NCI-H82 treated with DMSO at 0.1 percent for 48 hours (cell line): ENCODE results near the gene KLHL29.

Experiments used
- DNase-seq: peaks from one replicate; lab custom pipeline; 2025; ENCODE audit not compliant: unreplicated experiment; lab: John Stamatoyannopoulos, UW

The KLHL29 gene

DNA sequence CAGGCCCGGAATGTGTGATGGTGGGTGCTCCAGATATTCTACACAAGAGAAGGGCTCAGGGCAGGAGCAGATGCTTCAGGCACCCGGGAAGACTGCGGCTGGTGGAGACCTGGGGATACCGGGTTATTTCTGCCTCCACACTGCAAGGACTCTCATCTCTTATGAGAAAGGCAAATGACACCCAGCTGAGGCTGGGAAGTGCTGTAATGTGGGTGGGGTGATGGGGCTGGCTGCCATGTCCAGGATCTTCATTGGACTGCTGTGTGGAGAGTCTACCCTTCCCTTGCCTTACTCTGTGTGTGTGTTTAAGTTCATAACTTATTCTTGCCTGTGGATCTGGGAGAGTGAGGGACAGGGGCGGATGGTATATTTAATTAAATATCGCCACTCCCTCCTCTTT lies 124.1 kb downstream of the KLHL29 start:
- DNase-seq = no peak

DNA sequence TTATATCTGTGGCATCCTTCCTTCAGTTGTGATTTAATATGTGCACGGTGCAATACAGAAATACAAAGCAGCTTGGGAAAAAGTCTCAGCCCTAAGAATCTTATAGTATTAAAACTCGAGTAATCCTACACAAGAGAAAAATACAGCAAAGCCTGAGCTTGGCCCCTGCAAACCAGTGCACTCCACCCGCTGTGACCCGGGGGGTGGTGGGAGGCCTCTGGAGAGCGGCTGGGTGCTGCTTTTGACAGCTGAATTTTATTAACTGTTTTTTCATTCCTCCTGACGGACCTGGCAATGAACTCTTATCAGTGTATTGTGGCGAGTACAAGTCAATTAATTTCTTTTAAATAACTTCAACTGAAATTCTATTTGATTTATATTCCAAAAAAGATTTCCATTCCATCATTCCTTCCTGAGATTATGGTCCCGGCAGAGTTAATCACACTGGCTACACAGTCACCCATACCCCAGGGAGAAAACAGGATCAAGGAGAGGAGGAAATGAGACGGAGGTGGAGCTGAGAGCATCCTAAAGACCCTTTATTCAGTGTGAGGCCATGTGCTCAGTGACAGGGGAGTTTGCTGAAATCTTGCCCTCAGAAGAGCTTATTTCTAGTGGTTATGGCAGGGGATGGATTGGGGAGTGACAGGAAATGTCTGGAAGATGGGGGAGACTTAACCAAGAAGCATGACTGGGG lies 124.8 kb downstream of the KLHL29 start:
- DNase-seq = peak; percentile 81

DNA sequence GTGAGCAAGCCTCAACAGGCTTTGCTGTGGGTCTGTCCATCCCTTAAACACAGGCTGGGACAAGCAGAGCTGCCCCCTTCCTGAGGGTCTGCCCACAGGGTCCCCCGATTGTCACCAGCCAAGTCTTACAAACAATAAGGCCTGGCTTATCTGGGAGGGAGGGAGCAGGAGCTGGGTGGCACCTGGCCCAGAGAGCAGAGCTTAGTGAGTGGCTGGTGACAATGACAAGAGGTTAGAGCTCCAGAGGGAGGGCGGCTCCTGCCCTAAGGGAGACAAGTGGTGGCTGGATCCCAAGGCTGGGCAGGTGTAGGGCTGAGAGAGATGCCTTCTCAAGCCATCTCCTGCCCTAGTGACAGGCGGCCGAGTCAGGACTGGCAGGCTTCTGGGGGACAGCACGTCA lies 125.5 kb downstream of the KLHL29 start:
- DNase-seq = no peak

DNA sequence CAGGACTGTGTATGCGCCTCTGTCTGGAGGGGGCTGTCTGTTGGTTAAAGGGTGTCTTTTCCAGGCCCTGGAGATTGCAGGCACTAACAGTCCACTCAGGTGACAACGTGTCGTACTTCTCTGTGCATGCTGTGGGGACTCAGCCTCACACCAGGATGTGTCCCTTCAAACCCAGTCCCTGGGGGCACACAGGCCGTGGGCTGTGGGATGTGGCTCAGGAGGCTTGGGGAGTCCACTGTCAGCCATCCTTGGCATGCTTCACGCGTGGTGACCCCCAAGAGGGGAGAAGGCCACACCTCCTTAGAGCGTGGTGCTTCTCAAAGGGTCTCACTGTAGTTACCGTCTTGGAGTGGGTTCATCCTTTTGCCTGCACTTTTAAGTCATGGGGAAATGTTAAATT lies 127.8 kb downstream of the KLHL29 start:
- DNase-seq = no peak

DNA sequence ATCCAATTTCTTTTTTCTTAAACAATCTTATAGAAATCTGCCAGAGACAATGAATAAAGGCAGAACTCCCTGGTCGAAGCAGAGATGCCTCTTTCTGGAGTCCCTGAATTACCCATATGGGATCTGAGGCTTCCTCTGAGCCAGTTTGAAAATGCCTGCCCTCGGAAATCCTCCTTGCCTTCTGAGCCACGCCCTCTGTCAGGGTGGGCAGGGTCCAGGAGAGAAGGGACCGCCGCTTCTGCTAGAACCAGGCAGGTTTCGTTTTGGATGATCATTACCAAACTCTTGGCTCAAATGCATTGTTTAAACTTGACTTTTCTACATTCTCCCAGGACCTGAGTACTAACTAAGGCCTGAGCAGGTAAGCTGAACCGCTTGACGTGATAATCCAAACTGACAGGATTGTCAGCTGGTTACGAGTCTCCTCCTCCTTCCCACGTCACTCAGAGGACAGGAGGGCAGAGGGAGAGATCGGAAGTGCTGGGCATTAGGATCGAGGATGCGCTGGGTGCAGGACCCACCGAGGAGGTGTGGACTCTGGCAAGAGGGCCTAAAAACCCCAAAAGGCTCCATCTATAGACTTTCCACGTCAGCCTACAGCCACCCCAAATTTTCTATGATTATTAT lies 128.4 kb downstream of the KLHL29 start:
- DNase-seq = peak; percentile 38

DNA sequence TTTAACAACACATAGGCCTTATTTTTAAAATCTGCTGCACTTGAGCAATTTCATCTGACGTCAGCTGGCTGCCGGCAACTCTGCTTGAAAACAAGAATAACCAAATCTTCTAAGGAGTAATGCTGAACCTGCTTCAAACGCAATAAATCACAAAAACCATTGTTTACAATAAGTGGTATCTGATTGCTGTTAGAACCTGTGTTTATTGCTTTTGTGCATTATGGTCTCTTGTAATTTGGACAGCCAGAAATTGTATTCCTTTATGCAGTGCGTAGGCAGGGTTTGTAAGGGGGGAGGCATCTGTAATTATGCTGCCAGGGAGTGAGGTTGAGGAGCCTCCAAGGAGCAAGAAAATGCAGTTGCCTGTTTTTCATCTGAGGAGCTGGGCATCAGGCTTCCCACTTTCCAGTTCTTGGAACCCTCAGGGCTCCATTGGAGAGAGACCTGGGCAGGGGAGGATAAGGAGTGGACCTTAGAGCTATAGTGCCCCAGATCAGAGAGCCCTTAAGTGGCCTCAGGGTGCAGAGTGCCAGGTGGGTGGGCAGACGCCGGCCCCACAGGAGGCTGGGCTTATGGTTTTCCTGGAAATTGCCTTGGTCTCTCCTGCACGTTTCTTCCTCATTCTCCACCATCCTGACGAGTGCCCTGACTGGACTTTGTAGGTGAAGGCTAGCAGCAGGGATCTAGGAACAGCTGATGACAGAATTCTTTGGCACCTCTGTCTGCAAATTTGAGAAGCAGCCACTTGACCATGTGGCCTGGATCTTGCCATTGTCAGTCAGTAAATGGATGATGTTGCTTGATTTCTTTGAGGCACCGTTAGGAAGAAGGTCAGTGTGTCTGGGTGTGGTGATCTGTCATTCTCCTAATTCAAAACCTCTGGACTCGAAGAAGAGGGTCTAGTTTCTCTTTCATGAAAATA lies 129.2 kb downstream of the KLHL29 start:
- no peak for DNase-seq

DNA sequence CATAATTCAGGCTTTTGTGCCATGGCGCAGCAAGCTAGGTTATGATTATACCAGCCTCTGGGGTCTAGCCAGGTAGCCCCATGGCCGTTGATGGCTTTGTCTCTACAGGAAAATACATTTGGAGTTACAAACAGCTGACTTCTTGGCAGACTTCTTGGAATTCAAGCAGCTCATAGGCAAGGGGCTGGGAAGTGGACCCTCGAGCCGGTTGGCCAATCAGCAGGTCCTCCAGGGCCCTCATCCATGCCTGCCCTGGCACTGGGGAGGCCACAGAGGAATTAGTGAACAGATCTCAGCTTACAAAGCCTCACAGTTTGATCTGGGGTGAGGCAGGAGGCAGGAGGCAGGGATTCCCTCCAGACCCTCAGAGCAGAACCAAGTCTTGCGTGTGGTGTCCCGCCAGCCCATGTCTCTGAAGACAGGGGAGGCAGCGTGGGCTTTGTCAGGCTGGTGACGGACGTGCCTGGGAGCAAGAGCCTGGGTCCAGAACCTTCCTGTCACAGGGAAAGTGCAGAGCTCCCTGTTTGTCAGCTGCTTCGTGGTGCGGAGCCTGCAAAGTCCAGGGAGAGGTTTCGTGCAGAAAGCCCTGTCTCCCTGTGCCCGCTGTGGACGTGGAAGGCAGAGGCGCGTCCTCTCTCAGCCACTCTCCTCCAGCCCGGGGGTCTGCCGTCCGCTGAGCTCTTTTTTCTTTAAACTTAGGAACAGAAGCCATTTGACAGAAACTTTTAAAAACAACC lies 131.7 kb downstream of the KLHL29 start:
- DNase-seq = no peak

DNA sequence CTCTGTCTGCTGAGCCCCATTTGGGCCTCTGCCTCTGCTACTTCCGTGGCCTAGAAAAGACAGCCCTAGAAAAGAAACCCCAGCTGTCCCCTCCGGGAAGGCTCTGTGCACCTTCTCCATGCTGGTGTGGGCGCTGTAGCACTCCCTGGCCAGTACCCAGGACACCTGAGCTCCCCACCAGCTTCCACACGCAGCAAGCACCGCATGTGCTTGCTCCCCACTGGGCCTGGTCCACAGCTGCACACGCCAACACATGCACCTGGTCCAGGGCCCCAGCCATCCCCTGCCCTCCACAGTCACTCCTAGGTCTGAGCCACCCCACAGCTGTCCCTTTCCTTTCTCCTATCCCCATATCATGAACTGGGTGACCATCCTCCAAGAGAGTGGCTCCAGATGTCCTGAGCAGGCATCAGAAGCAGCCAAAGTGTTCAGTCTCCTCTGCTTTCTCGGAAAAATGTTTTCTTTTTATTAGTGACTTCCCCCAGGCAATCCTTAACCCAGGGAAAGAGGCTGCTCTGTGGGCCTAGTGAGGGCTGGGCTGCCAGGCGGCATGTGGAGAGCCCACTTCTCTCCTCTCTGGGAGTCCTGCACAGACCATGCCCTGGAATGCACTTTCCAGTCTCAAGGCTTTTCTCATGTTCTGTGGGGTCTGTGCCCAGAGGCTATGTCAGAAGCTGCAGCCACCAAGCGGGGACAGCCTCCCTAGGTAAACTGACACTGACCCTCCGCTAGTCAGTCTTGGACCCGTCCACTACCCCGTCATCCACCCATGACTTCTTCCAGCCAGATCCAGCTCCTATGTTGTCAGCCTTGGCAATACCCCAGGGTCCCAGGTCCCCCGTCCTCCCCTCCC lies 133.7 kb downstream of the KLHL29 start:
- DNase-seq = no peak

DNA sequence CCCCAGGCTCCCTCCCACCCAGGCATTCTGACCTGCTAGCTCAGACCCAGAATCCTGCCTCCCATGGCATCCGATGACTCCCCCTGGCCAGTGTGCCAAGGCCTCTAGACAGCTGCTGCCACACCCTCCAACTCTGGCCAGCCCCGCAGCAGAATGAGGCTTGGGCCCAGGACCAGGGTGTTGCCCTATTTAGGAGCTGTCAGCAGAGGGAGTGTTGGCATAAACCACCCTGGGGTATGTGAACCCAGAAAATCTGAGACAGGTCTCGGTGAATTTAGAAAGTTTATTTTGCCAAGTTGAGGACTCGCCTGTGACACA lies 134.3 kb downstream of the KLHL29 start:
- no peak for DNase-seq

DNA sequence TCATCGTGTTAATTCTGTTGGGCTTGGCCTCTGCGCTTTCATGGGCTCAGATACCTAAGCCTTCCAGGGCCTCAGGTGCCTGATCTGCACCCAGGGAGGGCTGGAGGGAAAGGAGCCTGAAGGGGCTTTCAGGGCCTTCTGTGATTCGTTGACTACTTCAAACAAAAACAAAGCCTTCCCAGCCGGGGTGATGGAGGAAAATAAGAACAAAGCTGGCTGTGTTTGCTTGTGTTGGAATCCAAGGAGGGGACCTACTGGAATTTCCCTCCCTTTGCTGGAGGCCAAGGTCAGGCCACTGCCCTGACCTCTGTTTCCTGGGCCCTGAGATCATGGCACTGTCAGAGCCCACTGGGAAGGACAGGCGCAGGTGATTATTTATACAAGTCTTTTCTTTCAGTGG lies 135.3 kb downstream of the KLHL29 start:
- no peak for DNase-seq

DNA sequence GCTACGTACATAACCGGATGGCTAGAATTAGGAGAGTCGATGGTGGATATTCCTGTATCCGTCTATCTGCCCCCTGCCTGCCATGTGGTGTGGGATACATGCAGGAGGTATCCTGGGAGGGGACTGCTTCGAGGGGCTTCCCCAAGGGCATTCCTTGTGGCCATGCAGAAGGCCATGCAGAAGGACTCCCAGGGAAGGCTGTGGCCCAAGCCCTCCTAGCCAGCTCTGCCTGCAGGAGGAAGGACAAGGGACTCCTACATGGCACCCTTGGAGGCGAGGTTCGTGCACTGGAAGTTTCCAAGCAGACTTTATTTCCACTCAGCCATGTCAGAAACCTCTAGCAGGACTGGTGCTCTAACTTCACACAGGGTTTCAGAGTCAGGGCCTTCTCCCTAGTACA lies 136.1 kb downstream of the KLHL29 start:
- no peak for DNase-seq

DNA sequence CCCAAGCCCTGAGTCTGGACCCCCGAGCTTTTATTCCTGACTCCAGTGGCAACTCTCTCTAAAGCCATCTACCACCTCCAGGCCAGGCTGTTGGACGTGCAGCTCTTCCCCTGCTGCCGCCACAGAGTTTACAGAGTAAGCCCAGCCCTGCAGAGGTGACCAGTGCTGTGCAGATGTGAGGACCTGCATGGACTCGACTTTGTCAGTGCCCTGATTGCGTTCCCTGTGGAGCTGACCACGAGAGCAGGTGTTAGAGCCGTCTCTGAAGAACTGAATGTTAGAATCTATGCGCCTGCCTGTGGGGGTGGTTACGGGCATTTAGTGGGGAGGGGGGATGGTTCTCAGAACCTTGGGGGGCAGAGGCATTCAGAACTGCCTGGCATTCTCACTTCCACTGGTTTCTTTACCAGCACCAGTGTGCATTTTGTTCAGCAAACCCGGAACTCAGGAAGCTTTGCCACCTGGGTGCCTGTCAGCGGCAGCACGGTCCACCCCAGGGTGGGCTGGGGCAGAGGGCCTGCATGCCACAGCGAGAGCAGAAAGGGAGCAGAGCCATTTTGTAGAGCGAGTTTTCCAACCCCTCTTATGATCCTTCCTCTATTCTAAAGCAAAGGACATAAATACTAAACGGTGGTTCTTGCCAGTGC lies 137.9 kb downstream of the KLHL29 start:
- no peak for DNase-seq

DNA sequence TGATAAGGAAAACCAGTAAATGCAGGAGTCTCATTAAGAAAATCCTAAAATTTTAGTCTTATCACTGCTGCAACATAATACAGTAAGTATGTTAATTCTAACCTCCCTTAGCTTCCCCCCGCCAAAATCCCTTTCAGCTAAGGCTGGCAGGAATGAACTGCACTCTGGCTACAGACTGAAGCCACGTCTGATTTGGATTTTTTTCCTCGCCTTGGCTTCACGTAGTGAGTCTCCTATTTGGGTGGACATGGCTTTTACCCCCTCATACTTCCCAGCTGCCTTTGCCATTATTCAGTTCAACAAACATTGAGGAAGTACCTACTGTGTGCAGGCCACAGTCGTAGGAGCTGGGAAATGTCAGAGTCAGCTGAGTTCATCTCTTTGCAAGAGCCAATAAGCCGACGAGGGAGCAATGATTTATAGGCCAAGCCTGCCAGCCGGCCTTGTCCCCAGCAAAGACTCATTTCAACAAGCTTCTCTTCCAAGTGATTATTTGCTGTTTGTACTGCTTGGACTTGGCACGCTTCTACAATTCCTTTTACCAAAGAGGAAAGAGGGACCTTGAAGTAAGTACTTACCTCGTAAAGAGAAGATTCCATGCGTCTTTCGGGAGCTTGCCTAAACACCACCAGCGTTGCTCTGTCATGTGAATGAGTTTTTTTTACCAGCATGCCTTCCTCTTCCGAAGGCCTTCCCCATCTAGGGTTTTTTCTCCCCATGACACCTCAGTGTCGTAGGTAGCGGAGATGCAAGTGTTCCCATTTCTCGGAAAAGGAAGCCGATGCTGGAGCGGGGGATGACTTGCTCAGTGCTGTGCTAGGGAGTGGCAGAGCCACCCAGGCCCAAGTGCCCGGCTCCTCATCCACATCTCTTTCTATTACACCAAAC lies 138.6 kb downstream of the KLHL29 start:
- peak; percentile 31 for DNase-seq

DNA sequence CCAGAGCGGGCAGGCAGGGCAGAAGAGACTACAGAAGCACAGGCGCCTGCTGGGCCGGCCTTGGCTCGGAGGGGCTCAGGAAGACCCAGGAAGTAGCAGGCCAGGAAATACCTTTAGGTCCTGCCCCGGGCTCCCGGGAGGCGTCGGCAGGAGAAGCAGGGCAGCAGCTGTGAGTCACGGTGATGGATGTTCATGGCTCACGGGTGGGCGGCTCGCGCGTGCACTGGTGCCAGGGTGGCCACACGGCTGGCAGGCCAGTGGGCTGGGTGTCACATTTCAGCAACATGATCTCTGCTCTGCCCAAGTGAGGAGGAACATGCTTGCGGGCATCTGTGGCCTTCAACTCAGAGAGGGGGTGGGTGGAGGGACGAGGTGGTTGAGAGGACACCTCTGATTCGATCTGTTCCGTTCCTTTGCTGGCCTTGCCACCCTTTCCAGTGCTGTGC lies 139.3 kb downstream of the KLHL29 start:
- no peak for DNase-seq

DNA sequence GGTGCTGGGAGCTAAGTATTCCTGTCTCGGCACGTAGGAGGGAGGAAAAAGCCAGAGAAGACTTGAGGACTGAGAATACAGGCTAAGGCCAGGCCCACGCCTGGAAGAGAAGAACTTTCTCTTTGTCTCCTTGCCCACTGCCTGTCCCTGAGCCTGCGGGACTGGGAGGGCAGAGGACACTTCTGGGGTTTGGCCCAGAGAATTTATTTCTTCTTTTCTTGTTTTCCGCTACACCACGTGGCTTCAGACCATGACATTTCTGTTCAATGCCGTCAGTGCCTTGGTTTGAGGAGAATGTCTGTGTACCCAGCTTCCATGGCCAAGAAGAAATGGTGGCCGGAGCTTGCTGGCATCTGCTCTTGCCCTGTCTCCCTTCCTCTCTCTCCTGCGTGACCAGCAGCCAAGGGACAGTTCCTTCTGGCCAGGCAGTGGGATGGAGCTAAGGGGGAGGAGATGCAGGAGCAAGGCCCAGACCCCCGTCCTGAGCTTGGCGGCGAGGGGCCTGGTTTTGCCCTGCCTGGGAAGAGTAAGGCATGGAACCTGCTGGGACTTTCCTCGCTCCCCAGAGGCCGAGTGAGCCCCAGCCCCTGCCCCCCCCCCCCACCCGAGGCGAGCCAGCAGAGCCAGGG lies 140.3 kb downstream of the KLHL29 start:
- no peak for DNase-seq

DNA sequence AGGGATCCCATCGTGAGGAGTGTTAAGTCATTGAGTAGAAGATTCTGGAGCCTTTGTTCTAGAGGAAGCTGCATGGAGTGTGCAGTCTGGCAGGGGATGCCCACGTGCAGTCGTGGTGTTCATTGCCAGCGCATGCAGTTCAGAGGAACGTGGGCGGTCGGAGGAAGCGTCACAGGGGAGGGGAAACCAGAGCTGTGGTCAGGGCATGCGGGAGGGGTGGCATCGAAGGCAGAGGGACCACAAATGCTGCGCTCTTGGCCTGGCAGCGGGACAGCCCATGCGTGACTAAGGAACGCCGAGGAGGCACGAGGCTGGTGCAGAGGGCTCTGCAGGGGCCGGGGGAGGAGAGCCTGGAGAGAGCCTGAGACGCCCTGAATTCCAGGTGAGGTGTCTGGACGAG lies 141.1 kb downstream of the KLHL29 start:
- no peak for DNase-seq

DNA sequence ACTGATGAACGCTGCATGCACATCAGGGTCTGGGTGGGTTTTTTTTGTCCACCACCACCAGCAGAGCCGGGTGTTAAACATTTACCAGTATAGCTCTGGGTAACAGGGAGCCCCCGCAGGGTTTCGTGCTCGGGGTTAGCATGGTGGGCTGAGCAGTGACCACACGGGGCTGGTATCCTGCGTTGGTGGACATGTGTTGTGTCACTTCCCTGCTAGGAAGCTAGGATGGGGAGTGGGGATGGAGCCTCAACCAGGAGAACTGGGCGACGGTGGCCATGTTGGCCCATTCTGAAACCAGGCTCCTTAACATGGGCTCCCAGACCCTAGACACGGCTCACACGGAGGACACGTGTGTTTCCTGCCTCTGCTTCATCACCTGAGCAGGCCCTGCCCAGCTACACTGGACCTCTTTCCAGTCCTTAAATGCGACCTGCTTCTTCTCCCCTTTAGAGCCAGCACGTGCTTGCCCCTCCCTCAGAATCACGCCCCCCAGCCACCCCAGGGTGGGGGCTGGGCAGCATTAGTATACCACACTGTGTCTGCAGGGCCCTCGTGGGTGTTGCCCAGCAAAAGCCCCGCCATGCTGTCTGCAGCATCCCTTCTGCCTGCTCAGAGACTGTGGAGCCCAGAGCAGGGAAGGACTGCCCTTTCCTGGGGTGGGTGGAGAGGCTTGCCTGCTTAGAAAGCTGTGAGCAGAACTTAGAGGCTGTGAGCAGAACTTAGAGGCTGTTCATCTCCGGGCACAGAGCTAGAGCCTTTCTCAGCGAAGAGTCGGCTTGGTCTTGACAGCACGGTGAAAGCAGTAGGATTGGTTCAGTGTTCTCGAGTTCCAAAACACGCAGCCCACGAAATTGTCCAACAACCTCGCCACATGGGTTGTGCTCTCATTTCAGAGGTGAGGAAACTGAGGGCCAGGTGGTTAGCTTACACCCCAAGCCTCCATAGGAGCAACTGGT lies 142.1 kb downstream of the KLHL29 start:
- DNase-seq = no peak
